ENCODE data around the gene CFAP97D1.

GRCh38 chr17:43757171-43757660 lies 23.0 kb upstream of the CFAP97D1 start:
- TF ChIP-seq CTCF (IDR thresholded peaks at IDR 0.05) (no peak), POLR2A (IDR thresholded peaks at IDR 0.05; ENCODE audit: low read depth) (no peak)
